ENCODE data around the gene DCTD. TPM values are rescaled to one million over a fixed set of nuclear protein-coding genes. Genes with fewer than 3 reads are reported as not detected.

DCTD gene
- total and polyA plus RNA-seq, 2 experiments from 2014 or later = 39.3 to 40.3 TPM

DNA sequence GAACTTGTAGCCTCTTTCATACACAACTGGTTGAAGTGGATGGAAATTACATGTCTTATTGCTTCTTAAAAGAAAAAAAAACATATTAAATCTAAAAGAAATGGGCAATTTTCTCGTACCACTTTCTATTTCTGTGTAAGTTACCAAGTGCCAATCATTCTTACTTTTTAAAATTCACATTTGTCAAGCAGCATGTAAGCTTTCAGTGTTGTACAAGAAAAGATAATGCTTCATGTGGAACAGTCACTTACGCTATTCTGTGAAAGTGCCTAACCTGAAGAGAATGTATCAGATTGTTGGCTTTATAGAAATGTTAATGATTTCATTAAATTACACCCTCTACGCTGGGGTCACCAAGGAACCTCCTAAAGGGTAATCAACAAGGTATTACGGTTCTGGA lies 4.4 kb upstream of the DCTD start (continued):
- TF ChIP-seq, protein P1, sequence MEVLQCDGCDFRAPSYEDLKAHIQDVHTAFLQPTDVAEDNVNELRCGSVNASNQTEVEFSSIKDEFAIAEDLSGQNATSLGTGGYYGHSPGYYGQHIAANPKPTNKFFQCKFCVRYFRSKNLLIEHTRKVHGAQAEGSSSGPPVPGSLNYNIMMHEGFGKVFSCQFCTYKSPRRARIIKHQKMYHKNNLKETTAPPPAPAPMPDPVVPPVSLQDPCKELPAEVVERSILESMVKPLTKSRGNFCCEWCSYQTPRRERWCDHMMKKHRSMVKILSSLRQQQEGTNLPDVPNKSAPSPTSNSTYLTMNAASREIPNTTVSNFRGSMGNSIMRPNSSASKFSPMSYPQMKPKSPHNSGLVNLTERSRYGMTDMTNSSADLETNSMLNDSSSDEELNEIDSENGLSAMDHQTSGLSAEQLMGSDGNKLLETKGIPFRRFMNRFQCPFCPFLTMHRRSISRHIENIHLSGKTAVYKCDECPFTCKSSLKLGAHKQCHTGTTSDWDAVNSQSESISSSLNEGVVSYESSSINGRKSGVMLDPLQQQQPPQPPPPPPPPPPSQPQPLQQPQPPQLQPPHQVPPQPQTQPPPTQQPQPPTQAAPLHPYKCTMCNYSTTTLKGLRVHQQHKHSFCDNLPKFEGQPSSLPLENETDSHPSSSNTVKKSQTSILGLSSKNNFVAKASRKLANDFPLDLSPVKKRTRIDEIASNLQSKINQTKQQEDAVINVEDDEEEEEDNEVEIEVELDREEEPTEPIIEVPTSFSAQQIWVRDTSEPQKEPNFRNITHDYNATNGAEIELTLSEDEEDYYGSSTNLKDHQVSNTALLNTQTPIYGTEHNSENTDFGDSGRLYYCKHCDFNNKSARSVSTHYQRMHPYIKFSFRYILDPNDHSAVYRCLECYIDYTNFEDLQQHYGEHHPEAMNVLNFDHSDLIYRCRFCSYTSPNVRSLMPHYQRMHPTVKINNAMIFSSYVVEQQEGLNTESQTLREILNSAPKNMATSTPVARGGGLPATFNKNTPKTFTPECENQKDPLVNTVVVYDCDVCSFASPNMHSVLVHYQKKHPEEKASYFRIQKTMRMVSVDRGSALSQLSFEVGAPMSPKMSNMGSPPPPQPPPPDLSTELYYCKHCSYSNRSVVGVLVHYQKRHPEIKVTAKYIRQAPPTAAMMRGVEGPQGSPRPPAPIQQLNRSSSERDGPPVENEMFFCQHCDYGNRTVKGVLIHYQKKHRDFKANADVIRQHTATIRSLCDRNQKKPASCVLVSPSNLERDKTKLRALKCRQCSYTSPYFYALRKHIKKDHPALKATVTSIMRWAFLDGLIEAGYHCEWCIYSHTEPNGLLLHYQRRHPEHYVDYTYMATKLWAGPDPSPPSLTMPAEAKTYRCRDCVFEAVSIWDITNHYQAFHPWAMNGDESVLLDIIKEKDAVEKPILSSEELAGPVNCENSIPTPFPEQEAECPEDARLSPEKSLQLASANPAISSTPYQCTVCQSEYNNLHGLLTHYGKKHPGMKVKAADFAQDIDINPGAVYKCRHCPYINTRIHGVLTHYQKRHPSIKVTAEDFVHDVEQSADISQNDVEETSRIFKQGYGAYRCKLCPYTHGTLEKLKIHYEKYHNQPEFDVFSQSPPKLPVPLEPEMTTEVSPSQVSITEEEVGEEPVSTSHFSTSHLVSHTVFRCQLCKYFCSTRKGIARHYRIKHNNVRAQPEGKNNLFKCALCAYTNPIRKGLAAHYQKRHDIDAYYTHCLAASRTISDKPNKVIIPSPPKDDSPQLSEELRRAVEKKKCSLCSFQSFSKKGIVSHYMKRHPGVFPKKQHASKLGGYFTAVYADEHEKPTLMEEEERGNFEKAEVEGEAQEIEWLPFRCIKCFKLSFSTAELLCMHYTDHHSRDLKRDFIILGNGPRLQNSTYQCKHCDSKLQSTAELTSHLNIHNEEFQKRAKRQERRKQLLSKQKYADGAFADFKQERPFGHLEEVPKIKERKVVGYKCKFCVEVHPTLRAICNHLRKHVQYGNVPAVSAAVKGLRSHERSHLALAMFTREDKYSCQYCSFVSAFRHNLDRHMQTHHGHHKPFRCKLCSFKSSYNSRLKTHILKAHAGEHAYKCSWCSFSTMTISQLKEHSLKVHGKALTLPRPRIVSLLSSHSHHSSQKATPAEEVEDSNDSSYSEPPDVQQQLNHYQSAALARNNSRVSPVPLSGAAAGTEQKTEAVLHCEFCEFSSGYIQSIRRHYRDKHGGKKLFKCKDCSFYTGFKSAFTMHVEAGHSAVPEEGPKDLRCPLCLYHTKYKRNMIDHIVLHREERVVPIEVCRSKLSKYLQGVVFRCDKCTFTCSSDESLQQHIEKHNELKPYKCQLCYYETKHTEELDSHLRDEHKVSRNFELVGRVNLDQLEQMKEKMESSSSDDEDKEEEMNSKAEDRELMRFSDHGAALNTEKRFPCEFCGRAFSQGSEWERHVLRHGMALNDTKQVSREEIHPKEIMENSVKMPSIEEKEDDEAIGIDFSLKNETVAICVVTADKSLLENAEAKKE (CRISPR knock-in tag; IDR thresholded peaks at IDR 0.05) = no peak
- TF ChIP-seq STAT1 (IDR thresholded peaks at IDR 0.05; ENCODE audit: unreplicated experiment) = no peak

DNA sequence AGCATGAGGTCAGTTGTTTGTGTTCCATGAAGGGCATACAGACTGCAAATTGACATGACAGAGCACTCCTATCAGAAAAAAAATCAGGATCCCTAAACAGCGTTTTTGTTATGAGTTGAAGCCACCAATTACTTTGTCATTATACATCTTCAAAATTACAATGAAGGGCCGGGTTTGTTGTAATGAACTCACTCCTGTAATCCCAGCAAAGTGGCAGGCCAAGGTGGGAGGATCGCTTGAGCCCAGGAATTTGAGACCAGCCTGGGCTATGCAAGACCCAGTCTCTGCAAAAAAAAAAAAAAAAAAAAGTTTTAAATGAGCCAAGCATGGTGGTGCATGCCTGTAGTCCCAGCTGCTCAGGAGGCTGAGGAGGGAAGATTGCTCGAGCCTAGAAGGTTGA lies 3.5 kb upstream of the DCTD start:
- H3K27me3 Mint-ChIP-seq (ENCODE audit: insufficient read depth, low read depth, poor library complexity) = peaks cover 7% of the 10 kb centered on the region
- Histone ChIP-seq H3K4me2 (no peak overlapping the region), H4K20me1 (replicated peaks; ENCODE audit: insufficient read depth) (no peaks in the 10 kb centered on the region), H2AFZ (no peak overlapping the region), H3K9me2 (ENCODE audit: insufficient read depth) (no peaks in the 10 kb centered on the region), H3K27me3 (ENCODE audit: insufficient read depth) (peaks cover 4% of the 10 kb centered on the region; the same call in 1 of the 2 replicates), H3K27ac (ENCODE audit: low read depth) (no peak overlapping the region), H3K4me3 (no peak overlapping the region), H3K4me1 (ENCODE audit: insufficient read depth) (peaks cover 16% of the 10 kb centered on the region), H3K36me3 (ENCODE audit: insufficient read depth) (no peaks in the 10 kb centered on the region), H3K79me2 (replicated peaks; ENCODE audit: insufficient read depth) (peaks cover 3% of the 10 kb centered on the region; the same call in 1 of the 2 replicates), H3F3A (replicated peaks; ENCODE audit: low read depth) (peaks cover 19% of the 10 kb centered on the region; the same call in 1 of the 2 replicates)
- H3K36me3 Mint-ChIP-seq (ENCODE audit: low read depth) = peaks cover 5% of the 10 kb centered on the region; the same call in 1 of the 3 replicates
- H3K4me1 Mint-ChIP-seq = peaks cover 25% of the 10 kb centered on the region
- no peak overlapping the region for H3K4me3 Mint-ChIP-seq
- ATAC-seq (no peak), DNase-seq (ENCODE audit: low spot score) (no peak)
- H3K27ac Mint-ChIP-seq = no peak overlapping the region
- no peaks in the 10 kb centered on the region for H3K9me3 Mint-ChIP-seq
- TF ChIP-seq, protein P2, sequence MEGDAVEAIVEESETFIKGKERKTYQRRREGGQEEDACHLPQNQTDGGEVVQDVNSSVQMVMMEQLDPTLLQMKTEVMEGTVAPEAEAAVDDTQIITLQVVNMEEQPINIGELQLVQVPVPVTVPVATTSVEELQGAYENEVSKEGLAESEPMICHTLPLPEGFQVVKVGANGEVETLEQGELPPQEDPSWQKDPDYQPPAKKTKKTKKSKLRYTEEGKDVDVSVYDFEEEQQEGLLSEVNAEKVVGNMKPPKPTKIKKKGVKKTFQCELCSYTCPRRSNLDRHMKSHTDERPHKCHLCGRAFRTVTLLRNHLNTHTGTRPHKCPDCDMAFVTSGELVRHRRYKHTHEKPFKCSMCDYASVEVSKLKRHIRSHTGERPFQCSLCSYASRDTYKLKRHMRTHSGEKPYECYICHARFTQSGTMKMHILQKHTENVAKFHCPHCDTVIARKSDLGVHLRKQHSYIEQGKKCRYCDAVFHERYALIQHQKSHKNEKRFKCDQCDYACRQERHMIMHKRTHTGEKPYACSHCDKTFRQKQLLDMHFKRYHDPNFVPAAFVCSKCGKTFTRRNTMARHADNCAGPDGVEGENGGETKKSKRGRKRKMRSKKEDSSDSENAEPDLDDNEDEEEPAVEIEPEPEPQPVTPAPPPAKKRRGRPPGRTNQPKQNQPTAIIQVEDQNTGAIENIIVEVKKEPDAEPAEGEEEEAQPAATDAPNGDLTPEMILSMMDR (conservative IDR thresholded peaks at IDR 0.05; ENCODE audit: low read depth in 2 of 2) = no peak
- no peak for TF ChIP-seq ZNF331 (CRISPR knock-in tag; IDR thresholded peaks at IDR 0.05; ENCODE audit: low read depth)
- TF ChIP-seq EZH2phosphoT487 (IDR thresholded peaks at IDR 0.05; ENCODE audit: unreplicated experiment) = no peak
- no peak for TF ChIP-seq EZH2 (IDR thresholded peaks at IDR 0.05; ENCODE audit: low read depth, unreplicated experiment)
- TF ChIP-seq, protein P1 (CRISPR knock-in tag; IDR thresholded peaks at IDR 0.05) = no peak
- TF ChIP-seq CREB1 (CRISPR knock-in tag; IDR thresholded peaks at IDR 0.05; ENCODE audit: low read depth) = no peak
- TF ChIP-seq JUNB (IDR thresholded peaks at IDR 0.05; ENCODE audit: unreplicated experiment) = no peak
